ENCODE results near the gene ANKRD2. TPM values are rescaled to one million over a fixed set of nuclear protein-coding genes. Genes with fewer than 3 reads are reported as not detected.
A peak's percentile ranks its signal among the peaks of the same experiment; 100 is the strongest.

Gene ANKRD2
- polyA plus RNA-seq, 12 donors, result 3.8 to 43.4 (median 19.2) TPM; not detected in 1

DNA sequence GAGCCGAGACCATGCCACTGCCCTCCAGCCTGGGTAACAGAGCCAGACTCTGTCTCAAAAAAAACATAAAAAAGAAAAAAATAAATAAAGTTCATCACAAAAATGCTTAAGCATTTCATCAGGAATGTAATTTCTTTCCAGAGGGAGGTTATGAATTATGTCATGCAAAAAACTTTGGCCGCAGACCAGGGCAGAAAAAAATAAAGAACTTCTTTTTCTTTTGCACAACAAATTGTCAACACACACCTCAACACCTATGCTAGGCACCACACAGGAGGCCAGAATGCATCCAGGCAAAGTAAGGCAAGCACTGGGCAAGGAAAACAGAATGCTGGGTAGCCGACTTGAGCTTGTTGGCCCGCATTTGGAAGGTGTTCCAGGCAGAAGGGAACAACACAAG lies 20.8 kb downstream of the ANKRD2 start:
- peak; percentile 54 for DNase-seq

- peak; percentile 76 for DNase-seq
Measured at GRCh38 chr10:97596101-97597082, 23.8 kb downstream of the ANKRD2 start.

- DNase-seq, result no peak
Measured at GRCh38 chr10:97597778-97598177, 25.2 kb downstream of the ANKRD2 start.

- no peak for DNase-seq
Measured at GRCh38 chr10:97598407-97599271, 26.1 kb downstream of the ANKRD2 start.

DNA sequence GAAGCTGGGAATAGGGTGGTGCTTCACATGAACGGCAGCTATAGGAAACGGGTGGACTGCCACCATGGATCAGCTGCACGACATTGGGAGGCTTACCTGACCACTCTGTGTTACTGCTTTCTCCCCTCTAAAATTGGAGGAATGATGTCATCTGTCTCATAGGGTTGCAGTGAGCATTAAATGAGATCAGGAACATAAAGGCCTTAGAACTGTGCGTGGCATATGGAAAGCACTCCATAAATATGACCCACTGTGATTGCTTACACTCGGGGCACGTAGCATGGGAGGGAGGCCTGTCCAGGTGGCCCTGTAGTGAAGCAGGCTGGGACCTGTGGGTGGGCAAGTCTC lies 26.7 kb downstream of the ANKRD2 start:
- no peak for DNase-seq

DNA sequence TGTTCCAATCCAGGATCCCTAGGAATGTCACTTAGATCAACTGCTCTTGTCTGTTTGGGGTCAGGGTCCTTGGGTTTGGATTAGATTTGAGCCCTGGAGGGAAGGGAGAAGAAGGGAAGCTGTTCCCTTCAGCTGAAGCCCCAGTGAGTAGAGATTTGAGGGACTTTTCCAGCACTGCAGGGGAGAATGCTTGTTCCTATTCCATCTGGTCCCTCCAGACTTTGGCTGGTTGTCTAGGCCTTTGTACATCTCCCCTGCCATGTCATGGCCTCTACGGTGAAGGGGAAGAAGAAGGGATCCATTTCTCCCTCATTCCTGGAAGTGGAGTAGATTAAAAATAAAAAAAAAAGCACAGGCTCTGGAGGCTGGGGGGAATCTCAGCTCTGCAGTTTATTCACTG lies 28.0 kb downstream of the ANKRD2 start:
- DNase-seq, result no peak

GRCh38 chr10:97601268-97602215 lies 29.0 kb downstream of the ANKRD2 start:
- DNase-seq, result no peak

- DNase-seq, result no peak
Measured at GRCh38 chr10:97607095-97607636, 34.6 kb downstream of the ANKRD2 start.

DNA sequence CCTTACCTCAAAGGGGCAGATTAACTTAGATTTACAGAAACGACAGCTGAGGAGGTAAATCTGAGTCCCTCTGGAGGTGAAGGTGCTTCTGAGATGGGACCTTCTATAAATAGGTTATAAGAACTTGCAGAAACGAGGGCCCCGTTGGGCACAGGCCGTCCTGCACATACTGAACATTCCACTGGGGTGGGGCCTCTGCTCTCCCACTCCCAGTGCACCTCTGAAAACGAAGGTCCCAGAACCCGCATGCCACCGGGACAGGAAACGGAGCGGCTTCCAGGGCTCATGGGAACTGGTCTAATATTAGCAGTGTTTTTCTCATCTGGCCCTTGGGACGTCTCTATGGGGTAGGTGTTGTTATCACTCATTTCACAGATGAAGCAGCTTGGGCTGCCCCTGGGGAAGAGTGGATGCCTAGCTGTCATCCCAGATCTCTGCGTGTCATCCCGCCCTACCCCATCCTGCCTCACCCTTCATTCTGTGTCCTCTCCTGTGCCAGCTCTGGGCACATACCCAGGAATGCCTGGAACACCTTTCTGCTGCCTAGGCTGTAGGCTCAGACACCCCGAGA lies 36.5 kb downstream of the ANKRD2 start:
- DNase-seq, result no peak

GRCh38 chr10:97611473-97611872 lies 38.9 kb downstream of the ANKRD2 start:
- DNase-seq, result no peak

GRCh38 chr10:97612386-97612785 lies 39.8 kb downstream of the ANKRD2 start:
- DNase-seq, result peak; percentile 59

DNA sequence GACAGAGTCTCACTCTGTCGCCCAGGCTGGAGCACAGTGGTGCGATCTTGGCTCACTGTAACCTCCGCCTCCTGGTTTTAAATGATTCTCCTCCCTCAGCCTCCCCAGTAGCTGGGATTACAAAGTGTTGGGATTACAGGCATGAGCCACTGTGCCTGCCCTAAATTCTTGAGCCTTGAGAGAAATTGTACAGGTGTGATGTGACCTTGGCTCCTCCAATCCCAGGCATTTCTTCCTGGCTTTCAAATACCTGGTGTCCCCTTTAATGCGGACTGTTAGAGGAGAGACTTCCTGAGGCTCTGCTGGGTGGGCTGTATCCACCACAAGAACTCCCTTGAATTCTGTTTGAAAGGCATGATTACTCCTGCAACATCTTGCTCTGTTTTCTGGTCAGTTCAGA lies 45.7 kb downstream of the ANKRD2 start:
- no peak for DNase-seq

DNA sequence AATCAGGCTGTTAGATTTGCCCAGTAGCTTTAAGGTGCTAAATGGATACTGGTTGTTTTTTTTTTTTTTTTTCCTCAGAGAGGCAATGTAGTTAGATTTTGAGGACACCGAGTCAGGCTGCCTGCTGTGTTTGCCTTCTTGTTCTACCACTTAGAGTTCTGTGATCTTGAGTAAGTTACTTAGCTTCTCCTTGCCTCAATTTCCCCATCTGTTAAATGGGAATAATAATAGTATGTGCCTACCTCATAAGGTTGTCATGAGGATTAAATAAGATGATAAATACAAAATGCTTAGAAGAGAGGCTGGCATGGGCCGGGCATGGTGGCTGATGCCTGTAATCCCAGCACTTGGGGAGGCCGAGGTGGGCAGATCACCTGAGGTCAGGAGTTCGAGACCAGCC lies 46.2 kb downstream of the ANKRD2 start:
- no peak for DNase-seq

DNA sequence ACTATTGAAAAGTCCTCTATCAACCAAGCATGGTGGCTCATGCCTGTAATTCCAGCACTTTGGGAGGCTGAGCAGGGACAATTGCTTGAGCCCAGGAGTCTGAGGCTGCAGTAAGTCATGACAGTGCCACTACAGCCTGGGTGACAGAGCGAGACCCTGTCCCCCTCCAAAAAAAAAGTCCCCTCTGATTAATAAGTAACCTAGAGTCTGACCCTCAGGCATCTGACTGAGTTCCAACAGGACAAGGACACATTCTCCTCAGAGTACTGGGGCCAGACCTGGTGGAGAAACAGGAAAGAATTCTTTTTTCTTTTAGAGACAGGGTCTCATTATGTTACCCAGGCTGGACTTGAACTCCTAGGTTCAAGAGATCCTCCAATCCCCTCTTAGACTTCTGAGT lies 50.7 kb downstream of the ANKRD2 start:
- DNase-seq, result no peak

- DNase-seq, result no peak
Measured at GRCh38 chr10:97627731-97628130, 55.2 kb downstream of the ANKRD2 start.

- DNase-seq, result no peak
Measured at GRCh38 chr10:97628228-97628627, 55.6 kb downstream of the ANKRD2 start.

DNA sequence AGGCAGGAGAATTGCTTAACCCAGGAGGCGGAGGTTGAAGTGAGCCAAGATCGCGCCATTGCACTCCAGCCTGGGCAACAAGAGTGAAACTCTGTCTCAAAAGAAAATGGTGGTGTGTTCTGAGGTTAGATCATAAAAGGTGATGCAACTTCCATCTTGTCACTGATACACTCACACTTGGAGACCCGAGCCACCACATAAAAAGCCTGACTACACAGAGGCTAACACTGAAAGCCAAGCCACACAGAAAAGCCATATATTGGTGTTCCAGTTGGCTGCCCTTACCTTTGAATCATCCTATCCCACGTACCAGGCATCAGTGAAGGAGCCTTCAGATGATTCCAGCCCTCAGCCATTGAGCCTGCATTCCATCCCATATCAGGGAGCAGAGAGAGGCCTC lies 56.7 kb downstream of the ANKRD2 start:
- no peak for DNase-seq

GRCh38 chr10:97631098-97631497 lies 58.5 kb downstream of the ANKRD2 start:
- no peak for DNase-seq

DNA sequence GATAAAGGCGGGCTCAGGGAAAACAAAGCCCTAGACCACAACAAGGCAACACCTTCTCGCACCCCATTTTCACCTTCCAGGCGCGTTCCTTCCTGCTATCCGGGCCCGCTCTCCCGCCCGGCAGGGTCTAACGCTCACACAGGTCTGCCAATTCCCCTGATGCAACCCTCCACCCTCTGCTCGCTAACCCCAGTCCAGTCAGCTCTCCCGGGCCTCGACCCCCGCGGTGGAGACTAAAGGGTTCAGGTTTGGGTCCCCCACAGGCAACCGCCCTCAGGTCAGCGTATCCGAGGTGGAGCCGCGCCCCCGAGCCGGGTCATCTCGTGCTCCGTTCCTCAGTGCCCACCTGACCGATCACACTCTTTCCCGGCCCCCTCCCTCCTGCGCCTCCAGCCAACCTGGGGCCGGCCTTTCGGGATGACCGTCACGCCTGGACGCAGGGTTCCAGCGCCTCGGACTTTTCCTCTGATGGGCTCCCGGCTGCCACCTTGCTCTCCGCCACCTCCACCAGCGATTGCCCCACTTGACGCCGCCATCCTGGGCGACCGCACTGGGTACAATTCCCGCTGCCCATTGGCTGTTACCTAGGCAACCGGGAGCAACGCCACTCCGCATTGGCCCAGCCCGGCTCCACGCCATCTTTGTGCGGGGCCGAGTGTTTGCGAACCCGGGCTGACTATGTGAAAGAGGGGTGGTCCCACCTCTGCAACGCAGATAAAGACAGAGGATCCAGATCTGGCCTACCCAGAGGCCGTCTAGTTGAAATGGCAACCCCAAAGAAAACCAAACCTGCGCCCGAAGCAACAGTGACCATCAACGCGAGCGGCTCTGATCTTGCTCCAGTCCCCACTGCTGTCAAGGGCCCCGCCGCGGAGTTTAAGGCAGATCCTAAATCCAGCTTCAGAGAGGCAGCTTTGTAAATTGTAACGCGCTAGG lies 60.6 kb downstream of the ANKRD2 start, which contains the start of gene MORN4:
Gene MORN4, minus strand, starts transcription at position 552 of the 936 bp plus-strand sequence. CDS start 13,847 bp downstream, outside the sequence.
- peak; percentile 93 for DNase-seq

All from muscle of arm (tissue), 12 donors.